ENCODE results near the gene EFHD2. TPM values are rescaled to one million over a fixed set of nuclear protein-coding genes. Genes with fewer than 3 reads are reported as not detected.
A peak's percentile ranks its signal among the peaks of the same experiment; 100 is the strongest.
"Not testable (repeated sequence)": the region's sequence is repeated elsewhere in the genome, so short reads cannot be mapped to it uniquely, and the experiment has no call there.

Gene EFHD2
- total RNA-seq, 1 donor from 2014 or later, result 29.1 TPM

DNA sequence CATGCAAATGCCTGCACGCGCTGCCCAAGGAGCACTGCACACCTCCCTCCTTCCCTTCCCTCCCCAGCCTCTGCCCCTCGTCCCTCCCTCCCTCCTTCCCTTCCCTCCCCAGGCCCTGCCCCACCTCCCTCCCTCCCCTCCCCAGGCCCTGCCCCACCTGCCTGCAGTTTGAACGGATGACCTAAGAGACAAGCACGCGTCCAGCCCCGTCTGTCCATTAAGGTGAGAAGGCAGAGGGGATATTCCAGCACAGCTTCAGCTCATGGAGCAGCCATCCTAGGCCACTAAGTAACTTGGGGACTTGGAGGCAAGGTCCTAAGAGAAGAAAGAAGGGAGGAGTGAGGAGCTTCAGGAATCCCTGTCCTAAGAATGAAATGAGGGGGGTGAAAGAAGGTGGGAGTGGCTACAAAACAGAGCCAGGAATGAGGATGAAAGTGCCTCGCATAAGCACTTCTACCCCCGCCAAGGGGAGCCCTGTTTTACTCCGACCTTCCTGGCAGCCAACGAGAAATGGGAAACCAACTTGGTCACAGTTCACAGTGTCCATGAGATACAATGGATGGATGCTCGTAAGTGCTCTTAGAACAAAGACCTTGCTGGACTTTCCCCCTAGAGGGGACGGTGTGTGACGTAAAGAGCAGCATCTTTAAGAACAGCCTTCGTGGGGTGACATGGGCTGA, 21.3 kb upstream of the EFHD2 start:
- DNase-seq, result no peak

DNA sequence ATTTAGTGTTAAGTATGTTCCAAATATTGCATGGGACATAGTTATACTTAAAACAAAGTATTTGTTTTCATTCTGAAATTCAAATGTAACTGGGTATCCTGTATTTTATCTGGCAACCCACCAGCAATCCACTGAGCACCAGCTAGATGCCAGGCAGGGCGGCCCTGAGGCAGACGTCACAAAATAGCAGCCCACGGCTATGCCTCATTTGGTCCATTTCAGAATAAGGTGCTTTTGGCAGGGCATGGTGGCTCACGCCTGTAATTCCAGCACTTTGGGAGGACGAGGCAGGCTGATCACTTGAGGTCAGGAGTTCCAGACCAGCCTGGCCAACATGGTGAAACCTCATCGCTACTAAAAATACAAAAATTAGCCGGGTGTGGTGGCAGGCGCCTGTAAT, 19.9 kb upstream of the EFHD2 start:
- DNase-seq, result not testable (repeated sequence)

DNA sequence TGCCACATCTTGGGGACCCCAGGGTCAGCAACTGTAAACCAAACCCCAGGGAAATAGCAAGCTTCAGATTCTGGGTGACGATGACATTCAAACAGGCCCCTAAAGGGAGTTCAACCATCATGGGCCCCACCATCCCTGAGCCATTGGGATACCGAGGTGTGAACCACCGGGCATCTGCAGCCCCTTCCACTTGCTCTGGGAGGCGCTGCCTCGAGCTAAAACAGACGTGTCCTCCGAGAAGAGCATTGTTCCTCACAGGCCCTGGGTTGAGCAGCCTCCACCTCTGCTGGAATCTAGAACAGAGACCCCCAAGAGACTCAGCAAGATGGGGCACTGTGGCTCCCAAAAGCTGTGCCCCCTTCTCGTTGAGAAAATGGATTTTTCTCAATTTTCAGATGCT, 19.0 kb upstream of the EFHD2 start:
- no peak for DNase-seq

DNA sequence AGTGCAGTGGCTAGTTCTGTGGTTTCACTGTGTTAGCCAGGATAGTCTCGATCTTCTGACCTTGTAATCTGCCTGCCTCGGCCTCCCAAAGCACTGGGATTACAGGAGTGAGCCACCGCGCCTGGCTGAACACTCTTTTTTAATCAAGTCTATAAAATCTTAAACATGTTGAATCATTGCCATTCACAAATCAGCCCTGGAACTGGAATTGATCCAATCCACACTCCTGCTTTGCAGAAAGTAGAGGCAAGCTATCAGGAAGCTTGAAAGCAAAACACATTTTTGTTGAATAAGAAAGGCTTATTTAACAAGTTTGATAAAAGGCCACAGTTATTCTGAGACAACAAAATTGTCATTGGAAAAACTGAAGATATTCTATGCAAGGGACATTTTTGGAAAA, 18.3 kb upstream of the EFHD2 start:
- DNase-seq, result no peak

DNA sequence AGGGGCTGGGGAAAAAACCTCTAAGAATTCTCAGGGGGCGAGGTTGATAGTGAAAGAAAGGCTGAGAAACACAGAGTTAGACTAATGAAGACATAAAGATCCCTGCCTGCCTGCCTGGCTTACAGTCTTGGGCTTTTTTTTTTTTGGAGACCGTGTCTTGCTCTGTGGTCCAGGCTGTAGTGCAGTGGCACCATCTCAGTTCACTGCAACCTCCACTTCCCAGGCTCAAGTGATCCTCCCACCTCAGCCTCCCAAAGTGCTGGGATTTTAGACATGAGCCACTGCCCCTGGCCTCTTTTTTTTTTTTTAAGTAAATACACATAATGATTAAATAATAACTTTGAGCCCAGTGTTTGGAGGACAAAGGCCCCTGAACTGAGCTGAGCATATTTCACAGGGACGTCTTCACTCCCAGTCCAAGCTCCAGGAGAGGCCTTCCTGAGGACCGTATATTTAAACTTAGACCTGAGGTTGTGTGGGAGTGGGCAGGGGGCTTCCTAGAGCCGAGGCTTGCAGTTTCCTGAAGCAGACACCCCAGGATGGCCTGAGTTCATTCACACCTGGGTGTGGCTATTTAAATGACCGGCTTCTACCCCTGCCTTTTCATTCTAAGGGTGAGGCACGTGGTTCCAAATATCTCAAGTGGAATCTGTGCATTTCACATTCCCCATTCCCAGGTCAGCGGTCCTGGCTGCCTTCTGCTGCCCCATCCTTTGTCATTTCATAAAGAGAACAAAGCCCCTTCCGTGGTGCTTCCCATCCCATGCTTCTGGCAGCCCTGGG, 16.0 kb upstream of the EFHD2 start:
- no peak for DNase-seq

DNA sequence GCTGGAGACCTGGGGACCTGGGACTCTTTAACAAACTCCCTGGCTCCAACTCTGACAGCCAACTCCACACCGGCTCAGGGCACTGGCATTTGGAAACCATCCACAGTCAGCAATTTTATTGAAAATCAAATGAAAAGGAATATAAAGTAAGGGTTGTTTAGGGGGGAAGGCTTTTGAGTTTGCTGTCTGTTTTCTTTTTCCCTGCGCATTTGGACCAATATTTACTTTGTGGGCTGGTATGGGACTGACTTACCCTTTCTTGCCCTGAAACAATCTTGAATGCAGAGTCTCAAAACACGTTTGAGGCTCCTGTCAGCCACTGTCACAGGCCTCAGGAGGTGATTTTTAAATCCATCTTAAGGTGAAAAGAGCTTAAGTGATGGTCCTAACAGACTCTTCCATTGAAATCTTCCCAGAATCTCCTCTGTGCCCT, 15.4 kb upstream of the EFHD2 start:
- no peak for DNase-seq

DNA sequence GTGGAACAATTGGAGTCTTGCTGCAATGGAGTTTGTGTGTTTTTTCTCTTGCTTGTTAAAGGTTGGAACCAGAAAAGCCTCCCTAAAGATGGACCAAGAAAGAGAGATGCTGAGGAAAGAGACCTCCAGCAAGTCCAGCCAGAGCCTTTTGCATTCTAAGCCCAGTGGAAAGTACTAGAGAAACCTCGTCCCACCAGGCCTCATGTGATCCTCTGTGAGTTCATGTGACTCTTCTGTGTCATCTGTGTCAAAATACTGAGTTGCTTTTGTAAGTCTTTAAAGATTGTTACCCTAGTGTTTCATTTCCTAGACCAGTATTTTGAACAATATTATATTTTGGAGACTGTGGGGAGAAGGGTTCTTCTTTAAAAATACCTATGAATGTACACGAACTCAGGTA, 12.5 kb upstream of the EFHD2 start:
- no peak for DNase-seq

DNA sequence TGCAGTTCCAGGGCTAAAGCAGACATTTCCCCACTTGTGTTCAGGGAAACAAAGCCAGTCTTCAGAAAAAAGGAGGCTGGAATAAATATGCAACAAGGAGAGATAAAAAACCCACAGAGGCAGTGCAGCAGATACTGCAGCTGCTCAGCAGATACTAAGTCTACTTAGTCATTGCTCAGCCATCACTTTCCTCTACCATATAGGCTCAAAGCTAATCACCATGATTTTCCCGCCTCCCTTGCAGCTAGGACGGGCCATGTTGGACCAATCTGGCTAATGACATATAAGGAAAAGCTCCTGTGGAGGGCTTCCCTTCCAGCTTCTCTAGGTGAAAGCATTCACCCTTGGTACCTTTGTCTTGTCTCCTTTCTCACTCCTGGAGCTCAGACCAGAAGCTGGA, 10.0 kb upstream of the EFHD2 start:
- no peak for DNase-seq

DNA sequence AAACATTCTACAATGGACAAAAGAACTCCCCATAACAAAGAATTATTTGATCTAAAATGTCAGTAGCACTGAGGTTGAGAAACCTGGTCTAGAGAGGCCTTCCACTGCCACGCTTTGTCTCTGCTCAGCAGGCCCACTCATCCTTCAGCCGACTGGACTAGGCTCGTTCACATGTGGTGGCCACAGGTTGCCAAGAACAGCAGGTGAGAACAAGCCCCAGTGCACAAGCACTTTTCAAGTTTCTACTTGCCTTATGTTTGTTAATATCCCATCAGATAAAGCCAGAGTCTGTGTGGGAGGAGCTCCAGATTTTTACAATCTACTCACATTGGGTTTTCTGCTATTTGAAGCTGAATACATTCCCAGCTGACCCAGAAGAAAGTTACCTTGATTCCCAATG, 9.1 kb upstream of the EFHD2 start:
- DNase-seq, result no peak

DNA sequence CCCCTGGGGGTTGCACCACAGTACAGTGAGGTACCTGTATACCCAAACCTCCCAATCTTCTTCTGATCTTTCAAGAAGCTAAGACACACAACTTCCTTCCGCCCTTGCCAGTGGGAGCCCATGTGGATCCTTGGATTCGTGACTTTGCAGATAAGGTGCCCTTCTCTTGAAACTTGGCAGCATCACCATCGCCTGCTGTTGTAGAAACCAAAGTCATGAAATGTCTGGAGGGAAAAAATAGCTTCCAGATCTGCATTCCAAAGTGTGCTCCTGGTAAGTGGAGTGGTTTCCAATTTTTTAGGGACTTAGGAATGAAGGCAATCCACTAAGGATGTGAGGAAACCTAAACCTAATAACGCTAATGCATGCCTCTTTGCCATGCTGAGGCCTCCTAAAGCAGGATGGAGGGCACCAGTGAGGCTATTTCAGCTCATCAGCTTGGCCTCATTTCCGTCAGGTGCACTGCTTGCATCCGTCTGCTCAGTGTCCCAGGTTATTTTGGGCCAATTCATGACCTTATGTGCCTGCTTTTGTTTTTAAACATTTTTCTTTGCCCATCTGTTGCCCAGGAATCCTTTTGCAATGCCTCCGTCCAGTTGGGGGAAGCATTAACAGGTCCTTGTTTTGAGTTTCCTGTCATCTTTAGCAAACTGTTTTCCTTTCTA, 8.2 kb upstream of the EFHD2 start:
- no peak for DNase-seq

DNA sequence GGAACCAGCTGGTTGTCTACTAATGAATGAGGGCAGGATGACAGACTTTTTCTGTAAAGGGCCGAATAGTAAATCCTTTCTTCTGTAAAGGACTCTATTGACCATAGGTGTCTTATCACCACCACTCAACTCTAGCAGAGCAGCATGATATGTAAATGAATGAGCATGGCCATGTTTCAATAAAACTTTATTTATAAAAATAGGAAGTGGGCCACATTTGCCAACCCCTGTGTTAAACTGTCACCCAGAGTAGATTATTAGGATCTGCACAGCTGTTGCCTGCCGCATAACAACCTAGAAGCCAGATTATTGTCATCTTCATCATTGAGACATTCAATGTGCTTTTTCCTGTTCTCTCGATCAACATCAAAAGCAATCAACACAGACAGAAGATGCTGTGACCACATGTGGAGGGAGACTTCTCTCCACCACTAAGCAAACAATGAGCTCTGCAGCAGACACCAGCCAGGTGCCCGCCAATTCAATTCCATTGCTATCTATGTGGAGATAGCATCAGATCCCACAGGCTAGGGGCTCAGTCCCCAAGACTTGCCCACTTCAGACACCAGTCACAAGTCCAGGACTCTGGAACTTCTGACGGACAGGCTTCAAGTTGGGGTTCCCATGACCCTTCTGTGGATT, 6.8 kb upstream of the EFHD2 start:
- DNase-seq, result no peak

DNA sequence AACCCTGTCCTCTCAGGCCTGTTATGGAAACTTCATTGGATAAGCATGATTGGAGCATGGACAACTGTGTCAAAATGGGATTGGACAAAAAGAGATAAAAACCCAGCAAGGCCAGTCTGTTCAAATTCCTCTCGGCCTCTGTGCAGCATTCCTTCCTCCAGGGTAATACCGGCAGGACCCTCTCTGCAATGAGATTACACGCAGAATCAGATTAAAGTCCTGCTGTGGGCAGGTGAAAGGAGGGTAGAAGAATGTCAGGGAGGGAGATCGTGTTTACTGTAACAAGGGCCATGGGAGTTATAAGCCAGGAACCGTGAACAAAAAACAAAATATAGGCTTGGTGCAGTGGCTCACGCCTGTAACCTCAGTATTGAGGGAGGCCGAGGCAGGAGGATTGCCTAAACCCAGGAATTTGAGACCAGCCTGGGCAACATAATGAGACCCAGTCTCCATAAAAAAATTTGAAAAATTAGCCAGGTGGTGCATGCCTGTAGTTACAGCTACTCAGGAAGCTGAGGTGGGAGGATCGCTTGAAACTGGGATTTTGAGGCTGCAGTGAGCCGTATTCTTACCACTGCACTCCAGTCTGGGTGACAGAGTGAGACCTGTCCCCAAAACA, 5.6 kb upstream of the EFHD2 start:
- DNase-seq, result no peak

DNA sequence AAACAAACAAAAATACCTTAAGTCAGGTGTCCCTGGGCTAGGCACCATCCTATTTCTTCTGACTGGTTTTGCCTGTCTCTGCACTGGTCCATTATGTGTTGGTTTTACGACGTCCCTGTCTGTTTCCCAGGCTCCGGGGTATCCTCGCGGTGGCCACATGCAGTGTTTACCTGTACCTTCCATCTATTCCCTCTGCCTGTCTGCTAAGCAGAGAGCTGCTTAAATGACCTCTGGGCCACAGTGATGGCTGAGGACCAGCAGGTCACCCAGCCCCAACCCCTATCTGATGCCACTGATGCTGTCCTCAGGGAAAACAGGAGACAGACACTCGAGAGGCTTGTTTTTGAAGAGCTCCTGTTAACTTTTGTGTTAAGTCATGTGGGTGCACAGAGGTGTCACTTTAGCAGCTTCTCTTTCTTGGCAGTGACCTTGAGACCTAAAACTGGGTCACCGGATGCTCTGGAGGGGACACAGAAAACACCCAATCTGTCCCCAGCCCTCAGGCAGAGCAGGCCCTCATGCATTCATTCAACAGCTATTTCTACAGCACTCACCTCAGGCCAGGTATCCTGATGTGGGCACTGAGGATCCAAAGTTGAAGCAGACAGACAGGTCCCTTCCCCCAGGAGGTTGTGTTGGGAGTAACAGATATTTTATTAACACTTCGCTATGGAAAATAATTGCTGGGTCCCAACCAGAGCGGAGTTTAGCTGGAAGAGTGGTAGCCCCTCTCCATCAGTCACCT, 4.4 kb upstream of the EFHD2 start:
- DNase-seq, result no peak

DNA sequence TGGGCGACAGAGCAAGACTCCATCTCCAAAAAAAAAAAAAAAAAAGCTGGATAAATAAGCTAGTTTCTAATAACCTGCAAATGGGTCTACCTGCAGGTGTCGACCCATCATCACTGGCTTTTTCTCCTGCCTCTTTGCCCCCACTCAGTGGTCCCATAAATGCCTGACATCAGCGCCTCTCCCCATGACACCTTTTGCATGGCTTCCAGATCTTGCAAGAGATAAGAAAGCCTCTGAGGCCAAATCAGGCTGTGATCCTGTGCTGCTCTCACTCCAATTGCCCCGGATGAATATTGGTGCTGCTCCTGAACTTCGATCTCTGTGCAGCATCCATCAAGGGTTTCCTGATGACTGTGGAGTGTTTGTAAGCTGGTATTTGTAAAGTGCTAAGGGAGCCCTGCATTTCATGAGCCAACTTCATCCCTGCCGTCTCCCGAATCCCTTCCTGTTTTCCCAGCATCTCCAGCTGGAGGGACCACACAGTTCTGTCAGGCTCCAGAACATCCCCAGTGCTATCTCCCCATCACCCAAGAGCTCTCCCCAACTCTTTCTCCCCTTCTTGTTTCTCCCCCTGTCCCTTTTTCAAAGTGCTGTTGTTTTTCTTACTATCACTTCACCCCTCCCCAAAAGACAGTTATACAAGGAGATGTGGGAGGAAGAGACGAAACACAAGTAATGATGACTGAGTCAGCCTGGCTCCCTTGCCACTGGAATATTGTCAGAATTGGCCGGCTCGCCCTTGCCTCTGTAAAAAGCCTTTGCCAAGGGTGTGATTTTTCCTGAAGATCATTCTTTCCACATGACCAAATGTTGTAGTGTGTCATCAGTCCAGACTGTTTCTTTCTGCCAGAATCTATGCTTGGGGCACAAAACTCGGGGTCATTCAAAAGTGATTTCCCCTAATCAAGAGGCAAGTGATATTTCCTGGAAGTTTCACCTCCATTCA, 2.8 kb upstream of the EFHD2 start:
- DNase-seq, result peak; percentile 43

DNA sequence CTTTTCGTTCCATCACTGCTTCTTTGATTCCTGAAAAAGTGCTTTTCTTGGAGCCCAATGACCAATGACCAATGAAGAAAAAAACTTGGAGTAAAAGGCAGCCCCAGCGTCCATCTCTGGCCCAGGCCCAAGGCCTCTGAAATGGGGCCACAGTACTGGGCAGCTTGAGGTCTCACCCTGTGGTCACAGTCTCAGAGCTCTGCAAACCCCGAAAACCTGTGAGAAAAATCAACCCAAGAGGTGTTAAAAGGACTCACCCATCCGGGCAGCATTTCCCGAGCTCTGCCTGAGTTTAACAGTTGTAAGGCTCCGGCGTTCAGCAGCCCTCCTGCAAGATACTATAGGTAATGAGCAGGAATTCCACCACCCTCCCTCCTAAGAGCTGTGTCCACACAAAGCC, 2.1 kb upstream of the EFHD2 start:
- no peak for DNase-seq

DNA sequence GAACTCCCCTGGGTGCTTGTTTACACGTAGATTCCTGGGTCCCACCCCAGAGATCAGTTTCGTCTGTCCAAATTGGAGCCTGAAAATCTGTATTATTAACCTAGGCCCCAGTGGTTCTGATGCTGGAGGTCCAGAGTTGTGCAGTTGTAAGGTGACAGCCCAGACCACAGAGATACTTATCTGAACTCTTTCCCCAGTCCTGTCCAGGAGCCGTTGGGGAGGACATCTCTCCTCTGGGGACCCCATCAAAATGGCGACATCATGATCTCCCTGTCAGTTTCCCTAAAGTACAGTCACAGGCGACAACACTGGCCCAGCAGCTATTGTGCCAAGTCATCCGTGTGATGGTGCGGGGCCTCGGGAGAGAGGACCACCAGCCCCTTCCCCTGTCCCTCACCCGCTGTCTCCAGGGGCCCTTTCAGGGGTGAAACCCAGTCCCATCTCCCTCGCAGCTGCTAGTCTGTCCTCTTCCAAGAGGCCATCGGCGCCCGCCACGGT, 749 bp upstream of the EFHD2 start:
- no peak for DNase-seq

DNA sequence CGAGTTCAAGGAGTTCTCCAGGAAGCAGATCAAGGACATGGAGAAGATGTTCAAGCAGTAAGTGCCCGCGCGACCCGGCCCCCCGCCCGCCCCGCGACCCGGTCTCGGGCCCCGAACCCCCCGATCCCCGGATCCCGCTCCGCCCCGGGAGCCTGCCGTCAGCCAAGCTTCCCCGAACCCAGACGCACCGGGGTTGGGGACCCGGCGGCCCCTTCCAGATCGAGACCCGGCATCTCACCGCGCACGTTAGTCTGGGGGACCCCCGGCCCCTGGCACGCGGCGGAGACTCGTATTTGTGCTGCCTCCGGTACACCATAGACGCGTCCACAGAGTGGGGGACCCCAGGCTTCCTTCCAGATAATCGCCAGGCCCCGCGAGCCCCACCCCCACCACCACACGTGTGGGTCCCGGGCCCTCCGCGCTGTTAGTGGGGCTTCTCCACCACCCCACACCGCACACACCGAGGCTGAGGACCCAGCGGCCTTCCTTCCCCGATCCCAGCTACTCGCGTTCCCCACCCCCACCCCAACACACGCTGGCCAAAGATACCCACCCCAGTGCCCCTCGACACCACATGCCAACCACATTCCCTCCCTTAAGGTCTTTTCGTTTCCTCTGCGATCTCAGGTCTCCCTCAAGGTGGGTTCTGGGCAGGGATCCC, 665 bp downstream of the EFHD2 start:
- DNase-seq, result no peak

DNA sequence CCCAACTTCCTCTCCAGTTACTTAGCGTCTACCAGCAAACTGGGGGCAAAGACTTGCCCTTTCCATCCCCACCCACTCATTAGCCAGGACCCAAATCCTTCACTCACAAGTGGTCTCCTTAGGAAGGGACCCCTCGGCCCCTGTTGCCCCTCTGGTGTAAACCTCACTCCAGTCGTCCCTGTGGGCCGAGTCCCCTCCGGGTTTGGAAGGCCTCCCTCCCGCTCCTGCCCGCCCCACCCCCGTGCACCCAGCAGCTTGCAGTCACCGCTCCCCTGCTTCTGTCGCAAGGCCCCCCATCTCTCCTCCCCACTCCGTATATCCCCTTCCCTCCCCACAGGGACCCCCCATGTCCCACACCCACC, 1.2 kb downstream of the EFHD2 start:
- DNase-seq, result no peak

DNA sequence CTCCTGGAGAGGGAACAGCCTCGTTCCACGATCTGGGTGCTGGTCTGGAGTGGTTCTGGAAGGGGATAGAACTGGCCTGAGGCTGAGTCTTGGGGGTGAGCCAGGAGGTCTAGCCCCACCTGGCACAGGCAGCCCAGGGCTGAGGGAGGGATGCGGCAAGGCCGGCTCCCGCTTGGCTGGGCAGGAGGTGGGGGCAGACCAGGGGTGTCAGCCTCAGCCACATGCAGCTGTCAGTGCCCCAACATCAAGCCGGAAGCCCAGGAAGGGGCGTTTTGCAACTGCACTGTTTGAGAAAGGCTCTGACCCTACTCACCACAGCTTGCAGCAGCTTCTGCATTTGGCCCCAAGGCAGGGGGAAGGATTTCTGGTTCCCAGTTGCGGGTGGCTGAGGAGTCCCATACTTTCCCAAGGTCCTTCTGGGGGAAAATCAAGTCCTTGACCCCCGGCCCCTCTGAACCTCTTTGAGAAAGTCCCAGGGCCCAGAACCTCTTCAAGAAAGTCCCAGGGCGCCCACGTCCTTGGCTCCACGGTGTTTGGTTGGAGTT, 2.0 kb downstream of the EFHD2 start:
- DNase-seq, result peak; percentile 37

Data from tongue (tissue), 2 donors.